GM18951 (cell line): ENCODE measurements around the gene PITPNC1.
"Not testable (repeated sequence)": the region's sequence is repeated elsewhere in the genome, so short reads cannot be mapped to it uniquely, and the experiment has no call there.

Experiments
- POLR2A ChIP-seq: IDR thresholded peaks from 4 replicates; pipeline ENCODE4 v1.6.1; 2011; ENCODE audit warnings: mild to moderate bottlenecking; ENCODE audit not compliant: insufficient read length, insufficient read depth; ENCODE audit errors: extremely low read depth
- in situ Hi-C: fragments of 300-500 bp; cut with MboI; formaldehyde crosslinking; loops from one replicate; pipeline ENCODE4 v1.12.0; 2022; ENCODE audit warnings: low sequenced_read_pairs, mixed read lengths, inconsistent platforms; ENCODE audit not compliant: unreplicated experiment

PITPNC1 gene

GRCh38 chr17:67475161-67475937 lies 98.3 kb downstream of the PITPNC1 start:
- no peak for TF ChIP-seq POLR2A
- in situ Hi-C loops = loop anchor here (10.0 kb wide), 1 partner anchor 91 kb away; no protein-coding TSS in a partner anchor

GRCh38 chr17:67476787-67477335 lies 99.8 kb downstream of the PITPNC1 start:
- in situ Hi-C loops = loop anchor here (10.0 kb wide), 1 partner anchor 92 kb away; no protein-coding TSS in a partner anchor
- no peak for TF ChIP-seq POLR2A

GRCh38 chr17:67477687-67478086 lies 100.6 kb downstream of the PITPNC1 start:
- in situ Hi-C loops = loop anchor here (10.0 kb wide), 1 partner anchor 93 kb away; no protein-coding TSS in a partner anchor

GRCh38 chr17:67478401-67479041 lies 101.4 kb downstream of the PITPNC1 start:
- TF ChIP-seq POLR2A = no peak
- in situ Hi-C loops = loop anchor here (10.0 kb wide), 1 partner anchor 94 kb away; no protein-coding TSS in a partner anchor

More at GRCh38 chr17:67477687-67478086, 100.6 kb downstream of the PITPNC1 start:
- TF ChIP-seq POLR2A = no peak

GRCh38 chr17:67479148-67479547 lies 102.1 kb downstream of the PITPNC1 start:
- no peak for TF ChIP-seq POLR2A
- in situ Hi-C loops = loop anchor here (10.0 kb wide), 1 partner anchor 94 kb away; no protein-coding TSS in a partner anchor

- in situ Hi-C loops = not testable (repeated sequence)
Observed at GRCh38 chr17:67480959-67481358, 103.9 kb downstream of the PITPNC1 start.

GRCh38 chr17:67481808-67482207 lies 104.7 kb downstream of the PITPNC1 start:
- in situ Hi-C loops = no loop called here
- TF ChIP-seq POLR2A = no peak

- TF ChIP-seq POLR2A = no peak
- in situ Hi-C loops = no loop called here
Observed at GRCh38 chr17:67482764-67483163, 105.7 kb downstream of the PITPNC1 start.

- in situ Hi-C loops = no loop called here
- TF ChIP-seq POLR2A = no peak
Observed at GRCh38 chr17:67484261-67484660, 107.2 kb downstream of the PITPNC1 start.

- in situ Hi-C loops = no loop called here
- TF ChIP-seq POLR2A = no peak
Observed at GRCh38 chr17:67485666-67486065, 108.6 kb downstream of the PITPNC1 start.

GRCh38 chr17:67487506-67487905 lies 110.4 kb downstream of the PITPNC1 start:
- no peak for TF ChIP-seq POLR2A
- in situ Hi-C loops = no loop called here

GRCh38 chr17:67488161-67488560 lies 111.1 kb downstream of the PITPNC1 start:
- in situ Hi-C loops = no loop called here

GRCh38 chr17:67488768-67489167 lies 111.7 kb downstream of the PITPNC1 start:
- TF ChIP-seq POLR2A = no peak
- in situ Hi-C loops = no loop called here

More at GRCh38 chr17:67488161-67488560, 111.1 kb downstream of the PITPNC1 start:
- TF ChIP-seq POLR2A = no peak
